GM18870 (cell line): ENCODE measurements around the gene PRDM16.

Source experiments
- ATAC-seq: cut with Tn5 transposase; IDR thresholded peaks from one replicate; pipeline ENCODE4 v1.9.1; 2021; ENCODE audit warnings: moderate library complexity; ENCODE audit not compliant: unreplicated experiment

The PRDM16 gene

GRCh38 chr1:3250624-3251023 lies 181.6 kb downstream of the PRDM16 start:
- no peak for ATAC-seq

DNA sequence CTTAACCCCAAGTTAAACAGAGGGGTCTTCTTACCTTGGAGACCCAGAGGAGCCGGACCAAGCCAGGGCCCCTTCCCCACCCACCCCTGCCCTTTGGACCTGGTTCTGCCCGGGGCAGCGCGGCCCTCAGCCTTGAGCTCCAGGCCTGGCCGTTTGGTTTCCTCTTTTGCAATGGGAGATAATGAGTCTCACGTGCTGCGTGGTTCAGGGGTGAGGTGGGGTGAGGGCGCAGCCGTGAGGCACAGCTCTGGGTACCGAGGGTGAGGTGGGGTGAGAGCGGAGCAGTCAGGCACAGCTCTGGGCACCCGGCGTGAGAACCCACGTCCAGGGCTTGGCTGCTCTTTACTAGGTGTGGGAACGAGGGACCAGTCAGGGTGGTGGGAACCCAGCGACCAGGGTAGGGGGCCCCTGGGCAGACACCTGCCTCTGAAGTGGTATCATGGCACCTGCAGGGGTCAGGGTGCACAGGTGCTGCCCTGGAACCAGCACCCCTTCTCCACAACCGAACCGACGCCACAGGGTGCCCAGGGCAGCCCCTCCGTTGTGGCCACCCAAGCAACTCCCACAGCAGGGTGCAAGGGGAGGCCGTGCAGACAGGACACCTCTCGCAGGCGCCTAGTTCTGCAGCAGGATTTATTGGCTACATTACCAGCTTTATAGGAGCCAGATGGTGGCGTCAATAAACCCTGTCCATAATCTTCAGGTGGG lies 182.2 kb downstream of the PRDM16 start:
- no peak for ATAC-seq

DNA sequence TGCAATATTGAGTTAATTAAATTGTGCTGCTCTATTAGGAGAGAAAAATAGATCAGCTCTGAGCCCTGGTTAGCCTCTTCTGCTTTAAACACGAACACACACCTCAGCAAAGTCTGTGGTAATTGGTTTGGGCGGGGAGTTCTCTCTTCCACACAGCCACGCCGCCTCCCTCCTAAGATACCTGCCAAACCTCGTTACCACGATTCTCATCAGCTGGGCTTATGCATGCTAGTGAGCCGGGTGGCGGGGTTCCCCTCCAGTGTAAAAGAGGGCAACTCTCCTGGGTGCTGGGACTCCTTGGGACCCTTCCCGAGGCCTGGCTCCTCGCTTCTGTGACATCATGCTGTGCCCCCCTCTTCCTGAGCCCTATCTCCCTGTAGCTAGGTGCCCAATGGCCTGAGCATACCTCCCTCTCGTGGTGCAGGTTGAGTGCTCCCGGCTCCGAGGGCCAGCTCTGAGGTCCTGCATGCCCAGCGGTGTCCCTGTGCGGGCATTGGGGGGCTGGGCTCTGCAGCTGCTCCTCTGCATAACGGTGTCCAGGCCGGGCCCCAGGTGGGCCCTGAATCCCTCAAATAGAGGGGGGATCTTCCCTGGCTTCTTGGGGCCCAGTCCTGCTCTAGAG lies 182.9 kb downstream of the PRDM16 start:
- no peak for ATAC-seq

DNA sequence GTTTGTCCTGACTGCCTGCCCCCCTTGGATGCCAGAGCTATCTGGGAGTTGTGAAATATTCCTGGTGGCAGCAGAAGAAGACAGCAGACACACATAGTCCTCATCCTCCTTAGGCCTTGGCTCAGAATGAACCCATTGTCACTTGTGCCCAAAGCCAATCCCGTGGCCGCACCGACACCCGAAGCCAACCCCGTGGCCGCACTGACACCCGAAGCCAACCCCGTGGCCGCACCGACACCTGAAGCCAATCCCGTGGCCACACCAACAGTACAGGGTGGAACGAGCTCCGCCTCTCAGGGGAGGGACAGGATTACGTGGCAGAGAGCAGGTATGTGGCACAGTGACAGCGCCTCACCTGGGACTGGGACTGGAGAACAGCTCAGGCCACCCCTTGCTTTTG lies 186.7 kb downstream of the PRDM16 start:
- ATAC-seq: no peak

DNA sequence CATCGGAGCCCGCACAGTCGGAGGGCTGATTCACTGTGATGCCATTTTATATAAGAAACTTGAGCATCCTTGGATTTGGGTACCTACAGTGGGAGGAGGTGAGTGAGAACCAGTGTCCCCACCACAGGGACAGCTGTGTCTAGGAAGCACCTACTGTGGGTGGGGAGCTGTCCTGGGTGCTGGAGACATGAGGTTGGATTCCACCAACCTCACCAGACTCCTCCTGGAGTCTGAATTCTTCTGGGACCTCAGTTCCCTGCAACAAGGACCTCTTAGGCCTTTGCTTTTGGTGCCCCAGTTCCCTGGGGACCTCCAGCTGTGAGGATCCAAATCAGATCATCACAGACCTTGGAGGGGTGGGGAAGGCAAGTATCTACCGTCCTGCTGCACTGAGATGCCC lies 188.8 kb downstream of the PRDM16 start:
- no peak for ATAC-seq

DNA sequence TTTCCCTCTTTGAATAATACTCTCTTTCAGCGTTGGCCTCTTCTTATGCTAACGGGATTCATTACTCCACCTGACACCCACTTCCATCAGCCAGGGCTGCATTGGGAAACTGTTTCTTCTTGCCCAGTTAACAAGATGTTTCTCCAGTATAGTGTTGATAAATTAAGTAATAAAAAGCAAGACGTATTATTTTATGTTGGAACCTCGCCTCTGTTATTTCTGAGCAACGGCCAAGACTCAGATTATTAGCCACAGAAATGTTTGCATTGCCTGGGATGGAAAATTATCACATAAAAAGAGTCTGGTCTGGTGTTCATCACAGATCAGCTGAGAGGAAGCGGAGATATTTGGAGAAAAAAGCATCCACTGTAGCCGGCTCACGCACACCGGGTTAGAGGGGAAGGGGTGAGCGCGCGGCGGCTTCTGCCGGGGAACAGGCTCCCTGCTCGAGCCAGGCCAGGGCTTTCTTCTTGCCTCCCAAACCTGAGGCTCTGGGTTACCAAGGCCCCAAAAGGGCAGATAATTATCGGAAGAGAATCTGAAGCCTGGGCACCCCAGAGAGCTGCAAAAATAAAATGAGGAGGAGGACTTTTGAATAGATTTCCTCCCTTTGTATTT lies 189.5 kb downstream of the PRDM16 start:
- no peak for ATAC-seq

GRCh38 chr1:3259020-3259419 lies 190.0 kb downstream of the PRDM16 start:
- ATAC-seq: no peak

GRCh38 chr1:3261007-3261968 lies 192.3 kb downstream of the PRDM16 start:
- ATAC-seq: no peak

DNA sequence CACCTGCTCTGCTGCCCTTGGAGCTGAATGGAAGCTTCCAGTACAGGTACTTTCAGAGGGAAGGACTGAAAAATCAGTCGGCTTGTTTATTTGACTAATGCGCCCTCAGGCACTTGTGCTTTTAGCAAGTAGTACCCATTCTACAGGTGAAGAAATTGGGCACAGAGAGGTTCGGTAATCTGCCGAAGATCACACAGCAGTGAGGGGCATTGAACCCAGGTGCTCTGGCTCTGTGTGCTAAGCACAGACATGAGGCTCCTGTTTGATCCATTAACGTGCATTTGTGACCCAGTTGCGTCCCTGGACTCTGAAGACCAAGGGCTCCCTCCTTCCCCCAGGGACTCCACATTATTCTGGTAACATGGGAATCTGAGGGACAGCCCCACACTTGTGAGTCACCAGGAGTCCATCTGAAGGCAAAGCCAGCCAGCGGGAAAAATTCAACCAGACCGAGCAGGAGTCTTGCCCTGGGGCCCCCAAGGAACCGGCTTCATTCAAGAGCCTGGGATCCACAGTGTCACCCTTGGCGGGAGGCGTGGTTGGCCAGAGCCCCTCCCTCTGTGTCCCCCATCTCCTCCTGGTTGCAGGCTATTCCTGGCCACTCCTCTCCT lies 193.1 kb downstream of the PRDM16 start:
- ATAC-seq: no peak

DNA sequence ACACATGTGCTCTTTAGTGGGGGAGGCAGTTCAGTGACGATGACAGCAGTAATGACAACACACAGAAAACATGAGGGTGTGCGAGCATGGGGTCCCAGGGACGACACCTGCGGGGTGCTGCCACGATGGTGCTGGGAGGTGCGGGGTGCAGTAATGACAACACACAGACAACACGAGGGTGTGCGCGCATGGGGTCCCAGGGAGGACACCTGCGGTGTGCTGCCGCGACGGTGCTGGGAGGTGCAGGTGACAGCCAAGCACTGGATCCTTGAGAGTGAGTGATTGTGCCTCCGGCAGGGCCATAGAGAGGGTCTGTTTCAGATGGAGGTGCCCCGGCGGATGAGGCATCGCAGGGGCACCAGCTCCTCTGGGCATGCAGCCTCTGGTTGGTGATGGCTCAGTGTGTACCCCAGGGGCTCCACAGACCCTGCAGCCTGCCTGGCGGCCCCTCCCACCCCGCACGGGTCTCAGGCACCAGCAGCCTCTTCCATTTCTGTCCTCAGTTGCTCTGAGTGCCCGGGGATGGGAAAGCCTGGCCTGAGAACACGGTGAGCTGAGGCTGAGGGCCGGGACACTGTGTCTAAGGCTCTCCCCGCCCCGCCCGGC lies 193.8 kb downstream of the PRDM16 start:
- ATAC-seq: no peak

GRCh38 chr1:3263790-3264189 lies 194.8 kb downstream of the PRDM16 start:
- no peak for ATAC-seq

- no peak for ATAC-seq
These were observed 195.5 kb downstream of the PRDM16 start for GRCh38 chr1:3264456-3264855.

GRCh38 chr1:3265835-3266805 lies 197.1 kb downstream of the PRDM16 start:
- no peak for ATAC-seq

GRCh38 chr1:3266870-3267549 lies 198.0 kb downstream of the PRDM16 start:
- ATAC-seq: no peak

GRCh38 chr1:3267550-3268270 lies 198.7 kb downstream of the PRDM16 start:
- no peak for ATAC-seq

- no peak for ATAC-seq
These were observed 199.3 kb downstream of the PRDM16 start for GRCh38 chr1:3268281-3268680.

- no peak for ATAC-seq
These were observed 201.6 kb downstream of the PRDM16 start for GRCh38 chr1:3270403-3271245.
